Progenitor cell of endocrine pancreas (in vitro differentiated cells): ENCODE results near the gene TNFRSF11A. TPM values are rescaled to one million over a fixed set of nuclear protein-coding genes. Genes with fewer than 3 reads are reported as not detected.

Experiments
- DNase-seq: peaks from one replicate; pipeline ENCODE4 v3.0.0; 2021; ENCODE audit warnings: low spot score; ENCODE audit not compliant: unreplicated experiment
- H3K27ac Mint-ChIP-seq: 2 replicates; pipeline ENCODE4 v1.8.0; 2021; ENCODE audit warnings: mild to moderate bottlenecking, moderate library complexity, mixed read lengths
- H3K27me3 Mint-ChIP-seq: 2 replicates; pipeline ENCODE4 v1.8.0; 2021; ENCODE audit warnings: mixed read lengths
- H3K36me3 Mint-ChIP-seq: 2 replicates; pipeline ENCODE4 v1.8.0; 2022; ENCODE audit warnings: mixed read lengths; ENCODE audit not compliant: insufficient read depth
- H3K4me1 Mint-ChIP-seq: 2 replicates; pipeline ENCODE4 v1.8.0; 2021; ENCODE audit warnings: low read depth, mixed read lengths
- H3K4me3 Mint-ChIP-seq: 2 replicates; pipeline ENCODE4 v1.8.0; 2021; ENCODE audit warnings: low read depth, mild to moderate bottlenecking, moderate library complexity, mixed read lengths
- H3K9me3 Mint-ChIP-seq: 2 replicates; pipeline ENCODE4 v1.8.0; 2021; ENCODE audit warnings: low read depth, mixed read lengths
- CTCF ChIP-seq: fragments of 200-600 bp; sonication (generic); IDR thresholded peaks from one replicate; pipeline ENCODE4 v1.5.0; 2021; ENCODE audit warnings: antibody characterized with exemption, mild to moderate bottlenecking; ENCODE audit not compliant: unreplicated experiment
- total RNA-seq: library from RNA; stranded (reverse); gene quantifications from 2 replicates; pipeline ENCODE4 v1.2.1, GENCODE V29; 2021

TNFRSF11A gene
- total RNA-seq, 1 donor from 2014 or later, result 0.43 TPM

GRCh38 chr18:62354151-62354550 is 29.0 kb downstream of the TNFRSF11A start:
- no peaks in the 10 kb centered on the region for H3K9me3 Mint-ChIP-seq
- DNase-seq, result no peak
- no peaks in the 10 kb centered on the region for H3K36me3 Mint-ChIP-seq
- no peak overlapping the region for H3K4me3 Mint-ChIP-seq
- H3K27me3 Mint-ChIP-seq, result no peaks in the 10 kb centered on the region
- H3K4me1 Mint-ChIP-seq, result peaks cover 11% of the 10 kb centered on the region
- no peak for TF ChIP-seq CTCF
- no peak overlapping the region for H3K27ac Mint-ChIP-seq

- TF ChIP-seq CTCF, result no peak
- Mint-ChIP-seq H3K27me3 (no peaks in the 10 kb centered on the region), H3K36me3 (no peaks in the 10 kb centered on the region), H3K4me3 (no peak overlapping the region), H3K4me1 (peaks cover 11% of the 10 kb centered on the region), H3K27ac (no peak overlapping the region), H3K9me3 (no peaks in the 10 kb centered on the region)
- no peak for DNase-seq
Measured at GRCh38 chr18:62357079-62357719, 32.1 kb downstream of the TNFRSF11A start.

GRCh38 chr18:62360805-62361204 is 35.7 kb downstream of the TNFRSF11A start:
- Mint-ChIP-seq H3K27me3 (no peaks in the 10 kb centered on the region), H3K27ac (no peak overlapping the region), H3K9me3 (no peaks in the 10 kb centered on the region), H3K4me1 (peaks cover 11% of the 10 kb centered on the region), H3K36me3 (no peaks in the 10 kb centered on the region), H3K4me3 (no peak overlapping the region)
- TF ChIP-seq CTCF, result no peak
- DNase-seq, result no peak

GRCh38 chr18:62361288-62361687 is 36.2 kb downstream of the TNFRSF11A start:
- no peaks in the 10 kb centered on the region for H3K9me3 Mint-ChIP-seq
- peaks cover 11% of the 10 kb centered on the region for H3K4me1 Mint-ChIP-seq
- no peaks in the 10 kb centered on the region for H3K36me3 Mint-ChIP-seq
- no peak overlapping the region for H3K4me3 Mint-ChIP-seq
- no peak overlapping the region for H3K27ac Mint-ChIP-seq
- no peak for DNase-seq
- no peak for TF ChIP-seq CTCF
- no peaks in the 10 kb centered on the region for H3K27me3 Mint-ChIP-seq

- TF ChIP-seq CTCF, result no peak
- Mint-ChIP-seq H3K36me3 (no peaks in the 10 kb centered on the region), H3K9me3 (no peaks in the 10 kb centered on the region), H3K4me1 (no peaks in the 10 kb centered on the region), H3K27ac (no peak overlapping the region), H3K4me3 (no peak overlapping the region), H3K27me3 (peaks cover 3% of the 10 kb centered on the region)
- no peak for DNase-seq
Measured at GRCh38 chr18:62364558-62364957, 39.4 kb downstream of the TNFRSF11A start.
